Stimulated activated CD4-positive, alpha-beta T cell treated with anti-CD3 and anti-CD28 coated beads, Interleukin-1b, Interleukin-23, amount 100 ng/mL, for 1 hour (primary cell): ENCODE measurements around the gene COL28A1.
"Not testable (repeated sequence)": the region's sequence is repeated elsewhere in the genome, so short reads cannot be mapped to it uniquely, and the experiment has no call there.

Experiments
- DNase-seq, 2 donors: peaks; one replicate each; pipeline ENCODE4 v3.0.0-alpha.2; 2020; ENCODE audit warnings: low read depth in 2 of 2

Gene COL28A1

GRCh38 chr7:7416031-7416858 is 119.4 kb downstream of the COL28A1 start:
- DNase-seq, result no peak

GRCh38 chr7:7414791-7415603 is 120.7 kb downstream of the COL28A1 start:
- no peak for DNase-seq

- no peak for DNase-seq
Measured at GRCh38 chr7:7408001-7408770, 127.5 kb downstream of the COL28A1 start.

- DNase-seq, result no peak
Measured at GRCh38 chr7:7405461-7405860, 130.2 kb downstream of the COL28A1 start.

GRCh38 chr7:7399707-7400106 is 136.0 kb downstream of the COL28A1 start:
- DNase-seq, result no peak

- DNase-seq, result no peak
Measured at GRCh38 chr7:7395785-7396184, 139.9 kb downstream of the COL28A1 start.

GRCh38 chr7:7388164-7388563 is 147.5 kb downstream of the COL28A1 start:
- not testable (repeated sequence) for DNase-seq

- no peak for DNase-seq
Measured at GRCh38 chr7:7385421-7385820, 150.3 kb downstream of the COL28A1 start.

GRCh38 chr7:7384228-7384627 is 151.4 kb downstream of the COL28A1 start:
- no peak for DNase-seq

GRCh38 chr7:7375538-7375937 is 160.1 kb downstream of the COL28A1 start:
- DNase-seq, result no peak

GRCh38 chr7:7370076-7370475 is 165.6 kb downstream of the COL28A1 start:
- DNase-seq, result no peak

- no peak for DNase-seq
Measured at GRCh38 chr7:7369134-7369533, 166.5 kb downstream of the COL28A1 start.

- DNase-seq, result no peak
Measured at GRCh38 chr7:7354674-7355073, 181.0 kb downstream of the COL28A1 start.

- no peak for DNase-seq
Measured at GRCh38 chr7:7352845-7353244, 182.8 kb downstream of the COL28A1 start.

GRCh38 chr7:7351832-7352231 is 183.8 kb downstream of the COL28A1 start:
- DNase-seq, result no peak

- DNase-seq, result no peak
Measured at GRCh38 chr7:7351156-7351555, 184.5 kb downstream of the COL28A1 start.

- DNase-seq, result no peak
Measured at GRCh38 chr7:7349156-7349555, 186.5 kb downstream of the COL28A1 start.

- DNase-seq, result no peak
Measured at GRCh38 chr7:7347045-7347444, 188.6 kb downstream of the COL28A1 start.

GRCh38 chr7:7344583-7344982 is 191.1 kb downstream of the COL28A1 start:
- no peak for DNase-seq

GRCh38 chr7:7335909-7336308 is 199.8 kb downstream of the COL28A1 start:
- no peak for DNase-seq

- DNase-seq, result no peak
Measured at GRCh38 chr7:7335215-7335614, 200.5 kb downstream of the COL28A1 start.

- no peak for DNase-seq
Measured at GRCh38 chr7:7333610-7334009, 202.1 kb downstream of the COL28A1 start.
